Activated naive CD8-positive, alpha-beta T cell treated with anti-CD3 and anti-CD28 coated beads, Interleukin-2, amount 10 ng/mL, durations not matched to agents 7 days and 5 days (primary cell): Measurements from ENCODE around the gene COG5. TPM values are rescaled to one million over a fixed set of nuclear protein-coding genes. Genes with fewer than 3 reads are reported as not detected.

Experiments used
- ATAC-seq: fragments of 150-1000 bp; cut with Tn5 transposase; one replicate; pipeline ENCODE4 v1.10.0; 2021; ENCODE audit warnings: low read depth, moderate library complexity
- POLR2A ChIA-PET: fragments of 350-600 bp; sonication (Branson Sonifier 250); formaldehyde crosslinking; loops from one replicate; lab custom pipeline; 2021; ENCODE audit warnings: antibody characterized with exemption; lab: Charles Lee
- DNase-seq: peaks from one replicate; pipeline ENCODE4 v3.0.0; 2021
- H3K27ac Mint-ChIP-seq: one replicate; pipeline ENCODE4 v1.8.0; 2022; ENCODE audit warnings: mild to moderate bottlenecking, mixed read lengths
- H3K27me3 Mint-ChIP-seq: one replicate; pipeline ENCODE4 v1.8.0; 2022; ENCODE audit warnings: mild to moderate bottlenecking, moderate library complexity, mixed read lengths
- H3K36me3 Mint-ChIP-seq: one replicate; pipeline ENCODE4 v1.8.0; 2021; ENCODE audit warnings: mild to moderate bottlenecking, mixed read lengths
- H3K4me1 Mint-ChIP-seq: one replicate; pipeline ENCODE4 v1.8.0; 2021; ENCODE audit warnings: mixed read lengths
- H3K4me3 Mint-ChIP-seq: one replicate; pipeline ENCODE4 v1.8.0; 2022; ENCODE audit warnings: mild to moderate bottlenecking, moderate library complexity, mixed read lengths
- H3K9me3 Mint-ChIP-seq: one replicate; pipeline ENCODE4 v1.8.0; 2021; ENCODE audit warnings: mixed read lengths
- total RNA-seq, 2 experiments: library from RNA; stranded (reverse); gene quantifications; one replicate each; pipeline ENCODE4 v1.2.3, GENCODE V29; 2021

COG5 gene
- total RNA-seq, 2 experiments from 2014 or later, result 51.0 to 56.2 TPM

DNA sequence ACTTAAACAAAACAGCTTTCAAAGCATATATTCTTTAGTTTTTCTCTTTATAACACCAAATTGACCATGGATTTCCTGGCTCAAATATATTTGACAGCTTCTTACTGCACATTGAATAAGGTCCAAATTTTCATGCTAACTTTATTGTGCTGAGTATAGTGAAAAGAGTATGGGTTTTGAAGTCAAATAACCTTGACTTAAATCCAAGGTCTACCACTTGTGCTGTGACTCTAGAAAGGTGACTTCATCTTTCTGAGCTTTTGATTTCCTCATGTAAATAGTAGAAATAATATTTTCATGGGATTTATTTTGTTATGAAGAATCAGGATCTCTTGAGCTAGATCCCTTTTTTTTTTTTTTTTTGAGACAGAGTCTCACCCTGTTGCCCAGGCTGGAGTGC, 233.2 kb downstream of the COG5 start:
- Mint-ChIP-seq H3K4me1 (peaks cover 8% of the 10 kb centered on the region), H3K4me3 (no peak overlapping the region), H3K27ac (no peak overlapping the region), H3K36me3 (no peaks in the 10 kb centered on the region), H3K9me3 (no peaks in the 10 kb centered on the region), H3K27me3 (no peaks in the 10 kb centered on the region)
- no peak for ATAC-seq
- no peak for DNase-seq
- POLR2A ChIA-PET, result no interaction called here

DNA sequence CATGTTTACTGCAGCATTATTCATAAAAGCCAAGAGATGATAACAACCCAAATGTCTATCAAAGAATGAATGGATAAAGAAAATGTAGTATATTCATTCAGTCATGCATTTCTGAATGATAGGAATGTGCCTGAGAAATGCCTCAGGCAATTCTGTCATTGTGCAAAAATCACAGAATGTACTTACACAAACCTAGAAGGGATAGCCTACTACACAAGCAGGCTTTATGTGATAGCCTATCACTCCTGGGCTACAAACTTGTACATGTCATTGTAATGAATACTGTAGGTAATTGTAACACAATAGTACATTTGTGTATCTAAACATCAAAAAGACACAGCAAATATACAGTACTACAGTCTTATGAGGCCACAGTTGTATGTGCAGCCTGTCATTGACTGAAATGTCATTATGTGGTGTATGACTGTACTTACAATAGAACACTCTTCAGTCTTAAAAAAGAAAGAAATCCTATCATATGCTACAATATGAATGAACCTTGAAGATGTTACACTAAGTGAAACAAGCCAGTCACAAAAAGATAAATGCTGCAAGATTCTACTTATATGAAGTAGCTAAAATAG, 235.6 kb downstream of the COG5 start:
- POLR2A ChIA-PET, result no interaction called here
- no peaks in the 10 kb centered on the region for H3K9me3 Mint-ChIP-seq
- peaks cover 2% of the 10 kb centered on the region for H3K36me3 Mint-ChIP-seq
- no peak overlapping the region for H3K27ac Mint-ChIP-seq
- H3K27me3 Mint-ChIP-seq, result no peaks in the 10 kb centered on the region
- no peak overlapping the region for H3K4me3 Mint-ChIP-seq
- H3K4me1 Mint-ChIP-seq, result peaks cover 5% of the 10 kb centered on the region
- no peak for ATAC-seq
- DNase-seq, result no peak

- Mint-ChIP-seq H3K27me3 (no peaks in the 10 kb centered on the region), H3K36me3 (peaks cover 15% of the 10 kb centered on the region), H3K4me1 (no peaks in the 10 kb centered on the region), H3K9me3 (no peaks in the 10 kb centered on the region), H3K27ac (no peak overlapping the region), H3K4me3 (no peak overlapping the region)
- POLR2A ChIA-PET, result no interaction called here
- DNase-seq (no peak), ATAC-seq (no peak)
Measured at GRCh38 chr7:107326061-107326460, 237.7 kb downstream of the COG5 start.

DNA sequence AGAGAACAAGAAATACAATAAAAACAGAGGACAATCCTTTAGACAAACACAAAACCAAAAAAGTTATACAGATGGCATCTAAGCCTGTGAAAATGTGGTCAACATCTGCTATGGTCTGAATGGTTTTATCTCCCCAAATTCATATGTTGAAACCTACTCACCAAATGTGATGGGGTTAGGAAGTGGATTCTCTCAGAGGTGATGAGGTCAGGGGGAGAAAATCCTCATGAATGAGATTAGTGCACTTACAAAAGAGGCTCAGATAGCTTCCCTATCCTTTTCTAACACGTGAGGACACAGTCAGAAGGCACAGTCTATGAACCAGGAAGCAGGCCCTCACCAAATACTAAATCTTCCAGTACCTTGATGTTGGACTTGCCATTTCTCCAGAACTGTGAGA, 241.7 kb downstream of the COG5 start:
- H3K36me3 Mint-ChIP-seq, result peaks cover 15% of the 10 kb centered on the region
- no peak overlapping the region for H3K4me3 Mint-ChIP-seq
- no peak for DNase-seq
- no peak for ATAC-seq
- POLR2A ChIA-PET, result no interaction called here
- H3K27ac Mint-ChIP-seq, result no peak overlapping the region
- H3K9me3 Mint-ChIP-seq, result no peaks in the 10 kb centered on the region
- H3K27me3 Mint-ChIP-seq, result no peaks in the 10 kb centered on the region
- no peaks in the 10 kb centered on the region for H3K4me1 Mint-ChIP-seq

- Mint-ChIP-seq H3K27me3 (no peaks in the 10 kb centered on the region), H3K4me1 (no peaks in the 10 kb centered on the region), H3K36me3 (peaks cover 15% of the 10 kb centered on the region), H3K4me3 (no peak overlapping the region), H3K9me3 (no peaks in the 10 kb centered on the region), H3K27ac (no peak overlapping the region)
- no peak for DNase-seq
- POLR2A ChIA-PET, result no interaction called here
- no peak for ATAC-seq
Measured at GRCh38 chr7:107321611-107322010, 242.1 kb downstream of the COG5 start.

DNA sequence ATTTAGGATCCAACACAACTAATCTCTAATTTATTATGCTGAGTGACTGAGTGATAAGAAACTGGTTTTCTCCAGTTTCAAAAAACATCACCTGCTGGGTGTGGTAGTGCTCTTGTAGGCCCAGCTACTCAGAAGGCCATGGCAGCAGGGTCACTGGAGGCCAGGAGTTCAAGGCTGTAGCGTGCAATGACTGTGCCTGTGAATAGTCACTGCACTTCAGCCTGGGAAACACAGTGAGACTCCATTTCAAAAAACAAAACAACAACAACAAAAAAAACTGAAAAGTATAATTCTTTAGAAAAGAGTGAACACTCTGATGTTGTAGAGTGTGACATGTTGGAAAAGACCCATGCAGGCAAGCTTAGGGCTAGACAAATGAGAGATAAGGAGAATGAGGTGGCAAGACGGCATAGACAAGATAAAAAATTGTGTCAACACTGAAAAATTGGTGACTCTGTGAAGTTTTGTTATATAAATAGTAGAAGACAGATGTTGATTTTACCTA, 243.9 kb downstream of the COG5 start:
- H3K36me3 Mint-ChIP-seq, result peaks cover 18% of the 10 kb centered on the region
- ATAC-seq (no peak), DNase-seq (no peak)
- POLR2A ChIA-PET, result no interaction called here
- H3K27me3 Mint-ChIP-seq, result no peaks in the 10 kb centered on the region
- no peak overlapping the region for H3K27ac Mint-ChIP-seq
- H3K4me3 Mint-ChIP-seq, result no peak overlapping the region
- H3K9me3 Mint-ChIP-seq, result no peaks in the 10 kb centered on the region
- no peaks in the 10 kb centered on the region for H3K4me1 Mint-ChIP-seq

- Mint-ChIP-seq H3K4me1 (no peaks in the 10 kb centered on the region), H3K27ac (no peak overlapping the region), H3K27me3 (no peaks in the 10 kb centered on the region), H3K4me3 (no peak overlapping the region), H3K9me3 (no peaks in the 10 kb centered on the region), H3K36me3 (peaks cover 18% of the 10 kb centered on the region)
- ATAC-seq (no peak), DNase-seq (no peak)
- POLR2A ChIA-PET, result no interaction called here
Measured at GRCh38 chr7:107318523-107319160, 245.1 kb downstream of the COG5 start.

DNA sequence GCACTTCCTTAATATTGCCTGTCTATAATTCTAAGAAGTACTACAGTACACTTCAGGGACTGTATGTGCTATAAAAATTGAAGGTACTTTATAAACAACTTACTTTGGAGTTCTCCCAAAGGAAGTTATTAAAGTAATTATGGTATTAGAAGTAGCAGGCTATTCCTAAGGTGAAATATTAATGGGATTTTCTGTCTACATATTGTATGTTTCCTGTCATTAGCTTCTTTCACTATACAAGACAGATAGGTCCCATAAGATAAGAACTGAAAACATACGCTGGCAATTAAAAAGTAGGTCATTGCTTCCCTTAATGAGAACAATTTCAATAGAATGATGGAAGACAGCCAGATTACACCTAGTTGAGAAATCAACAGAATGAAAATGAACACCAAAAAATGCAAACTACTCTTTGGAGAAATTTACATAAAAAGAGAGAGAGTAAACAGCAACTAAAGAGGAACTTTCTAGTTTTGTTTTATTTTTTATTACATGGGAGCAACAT, 248.0 kb downstream of the COG5 start:
- DNase-seq (no peak), ATAC-seq (no peak)
- Mint-ChIP-seq H3K36me3 (peaks cover 6% of the 10 kb centered on the region), H3K9me3 (no peaks in the 10 kb centered on the region), H3K27ac (no peak overlapping the region), H3K4me3 (no peak overlapping the region), H3K4me1 (no peaks in the 10 kb centered on the region), H3K27me3 (no peaks in the 10 kb centered on the region)
- POLR2A ChIA-PET, result no interaction called here

GRCh38 chr7:107313355-107313754, 250.4 kb downstream of the COG5 start:
- ATAC-seq, result no peak
- Mint-ChIP-seq H3K4me1 (no peaks in the 10 kb centered on the region), H3K36me3 (peaks cover 6% of the 10 kb centered on the region), H3K9me3 (no peaks in the 10 kb centered on the region), H3K4me3 (no peak overlapping the region), H3K27ac (no peak overlapping the region), H3K27me3 (no peaks in the 10 kb centered on the region)
- no peak for DNase-seq
- POLR2A ChIA-PET, result no interaction called here

- no peak for DNase-seq
- no peak for ATAC-seq
- POLR2A ChIA-PET, result no interaction called here
- no peaks in the 10 kb centered on the region for H3K4me1 Mint-ChIP-seq
- H3K4me3 Mint-ChIP-seq, result no peak overlapping the region
- no peaks in the 10 kb centered on the region for H3K27me3 Mint-ChIP-seq
- H3K9me3 Mint-ChIP-seq, result no peaks in the 10 kb centered on the region
- H3K36me3 Mint-ChIP-seq, result peaks cover 6% of the 10 kb centered on the region
- H3K27ac Mint-ChIP-seq, result no peak overlapping the region
Measured at GRCh38 chr7:107312418-107312817, 251.3 kb downstream of the COG5 start.

DNA sequence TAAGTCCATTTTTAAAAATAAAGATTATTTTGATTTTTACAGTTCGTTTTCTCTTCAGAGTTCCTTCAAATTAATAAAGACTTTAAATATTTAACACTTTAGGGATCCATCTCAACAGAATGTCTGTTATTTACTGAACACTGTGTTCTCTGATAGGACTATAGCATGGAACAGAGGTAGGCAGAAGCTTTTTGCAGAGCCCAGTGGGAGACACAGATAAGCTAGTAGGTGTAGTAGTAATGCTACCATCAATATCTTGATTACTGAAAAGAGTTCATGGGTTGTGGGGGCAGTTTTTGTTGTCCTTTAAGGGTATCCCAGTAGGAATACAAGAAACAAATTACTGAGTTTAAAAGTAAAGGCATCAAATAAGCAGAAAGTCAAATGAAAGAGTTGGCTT, 254.4 kb downstream of the COG5 start:
- DNase-seq (no peak), ATAC-seq (no peak)
- H3K27ac Mint-ChIP-seq, result no peak overlapping the region
- POLR2A ChIA-PET, result no interaction called here
- no peaks in the 10 kb centered on the region for H3K27me3 Mint-ChIP-seq
- no peak overlapping the region for H3K4me3 Mint-ChIP-seq
- H3K9me3 Mint-ChIP-seq, result peaks cover 2% of the 10 kb centered on the region
- H3K36me3 Mint-ChIP-seq, result peaks cover 3% of the 10 kb centered on the region
- H3K4me1 Mint-ChIP-seq, result no peaks in the 10 kb centered on the region

DNA sequence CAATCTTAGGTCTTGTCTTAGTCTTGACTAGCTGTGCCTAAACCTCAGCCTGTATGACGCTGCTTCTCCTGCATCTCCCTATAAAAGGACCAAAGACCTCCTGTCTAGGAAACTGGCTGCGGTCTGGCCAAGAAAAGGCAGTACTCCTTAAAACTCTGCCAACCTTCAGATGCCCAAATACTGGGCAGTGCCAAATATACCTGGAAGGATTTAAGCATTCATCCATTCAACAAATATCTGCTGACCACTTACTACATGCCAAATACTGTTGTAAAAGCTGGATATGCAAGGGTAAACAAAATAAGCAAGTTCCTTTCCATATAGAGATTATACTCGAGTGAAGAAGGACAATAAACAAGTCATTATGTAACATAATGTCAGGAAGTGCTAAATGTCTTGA, 259.1 kb downstream of the COG5 start:
- ATAC-seq (no peak), DNase-seq (no peak)
- POLR2A ChIA-PET, result no interaction called here
- H3K4me1 Mint-ChIP-seq, result no peaks in the 10 kb centered on the region
- H3K27me3 Mint-ChIP-seq, result no peaks in the 10 kb centered on the region
- no peak overlapping the region for H3K27ac Mint-ChIP-seq
- peaks cover 3% of the 10 kb centered on the region for H3K36me3 Mint-ChIP-seq
- H3K4me3 Mint-ChIP-seq, result no peak overlapping the region
- H3K9me3 Mint-ChIP-seq, result peaks cover 2% of the 10 kb centered on the region

DNA sequence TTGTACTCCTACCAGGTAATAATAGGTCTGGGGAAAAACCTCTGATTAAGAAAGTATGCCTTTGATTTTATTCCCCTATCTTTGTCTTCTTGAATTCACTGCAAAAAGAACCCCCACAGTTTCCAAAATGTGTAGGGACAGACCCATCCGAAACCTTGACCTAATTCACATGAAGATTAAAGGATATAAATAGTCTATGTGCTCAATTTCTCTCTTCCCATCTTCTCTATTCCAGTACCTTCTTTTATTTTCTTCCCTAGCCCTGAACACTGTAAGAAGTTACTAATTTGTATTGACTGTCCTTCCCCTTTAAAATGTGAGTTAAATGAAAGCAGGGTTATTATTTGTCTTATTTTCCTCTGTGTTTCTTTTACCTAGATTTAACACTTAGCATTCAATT, 259.7 kb downstream of the COG5 start:
- no peak overlapping the region for H3K4me3 Mint-ChIP-seq
- POLR2A ChIA-PET, result no interaction called here
- ATAC-seq (no peak), DNase-seq (no peak)
- peaks cover 2% of the 10 kb centered on the region for H3K9me3 Mint-ChIP-seq
- H3K27me3 Mint-ChIP-seq, result no peaks in the 10 kb centered on the region
- H3K27ac Mint-ChIP-seq, result no peak overlapping the region
- no peaks in the 10 kb centered on the region for H3K4me1 Mint-ChIP-seq
- peaks cover 3% of the 10 kb centered on the region for H3K36me3 Mint-ChIP-seq

DNA sequence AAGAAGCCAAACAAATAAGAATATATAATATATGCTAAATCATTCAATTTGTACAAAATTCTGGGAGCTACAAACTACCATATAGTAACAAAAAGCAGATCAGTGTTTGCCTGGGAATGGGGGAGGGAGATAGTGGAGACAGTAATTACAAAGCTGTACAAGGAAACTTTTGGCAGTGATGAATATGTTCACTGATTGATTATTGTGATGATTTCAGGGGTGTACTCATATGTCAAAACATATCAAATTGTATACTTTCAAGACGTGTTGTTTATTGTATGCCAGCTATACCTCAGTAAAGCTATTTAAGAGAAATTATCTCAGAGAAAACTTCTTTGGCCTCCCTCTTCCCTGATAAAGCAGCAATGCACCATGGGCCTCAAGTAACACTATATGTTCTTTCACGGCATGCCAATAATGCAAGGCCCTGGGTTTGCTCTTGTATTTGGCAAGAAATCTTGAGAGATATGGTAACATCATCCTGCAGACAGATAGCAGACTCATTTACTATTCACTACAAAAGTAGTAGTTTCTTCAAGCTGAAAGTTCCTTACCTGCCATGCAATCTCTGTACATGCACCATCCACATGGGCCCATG, 261.4 kb downstream of the COG5 start:
- Mint-ChIP-seq H3K36me3 (peaks cover 7% of the 10 kb centered on the region), H3K4me3 (no peak overlapping the region), H3K9me3 (peaks cover 2% of the 10 kb centered on the region), H3K27ac (no peak overlapping the region), H3K27me3 (no peaks in the 10 kb centered on the region), H3K4me1 (no peaks in the 10 kb centered on the region)
- no peak for DNase-seq
- POLR2A ChIA-PET, result no interaction called here
- no peak for ATAC-seq
